Right renal pelvis (tissue), 4 donors: ENCODE measurements around the gene LRTM2. TPM values are rescaled to one million over a fixed set of nuclear protein-coding genes. Genes with fewer than 3 reads are reported as not detected.

Source experiments
- DNase-seq, 4 donors: peaks; one replicate each; pipeline ENCODE4 v3.0.0-alpha.2; 2013; ENCODE audit warnings: low read depth in 4 of 4, low spot score in 3 of 4, missing footprints in 1 of 4
- polyA plus RNA-seq, 4 donors: library from polyadenylated mRNA; unstranded; fragments of 120-200 nt; gene quantifications; one replicate each; pipeline ENCODE4 v1.2.1, GENCODE V29; 2013; ENCODE audit not compliant: insufficient read length in 4 of 4

LRTM2 gene
- polyA plus RNA-seq, 4 donors, result 0.26 to 0.58 (median 0.44) TPM

- DNase-seq, result peak in 2 of 4 donors; percentile 49 to 62
These were observed 19.9 kb downstream of the LRTM2 start for GRCh38 chr12:1839956-1840951.

GRCh38 chr12:1840981-1841425, 20.6 kb downstream of the LRTM2 start:
- DNase-seq, result no peak

- no peak for DNase-seq
These were observed 21.3 kb downstream of the LRTM2 start for GRCh38 chr12:1841586-1842182.

GRCh38 chr12:1842183-1842904, 22.0 kb downstream of the LRTM2 start:
- no peak for DNase-seq

GRCh38 chr12:1842905-1843640, 22.7 kb downstream of the LRTM2 start:
- no peak for DNase-seq

GRCh38 chr12:1843641-1844005, 23.3 kb downstream of the LRTM2 start:
- DNase-seq, result no peak

GRCh38 chr12:1844223-1844622, 23.9 kb downstream of the LRTM2 start:
- DNase-seq, result no peak

GRCh38 chr12:1844661-1845409, 24.5 kb downstream of the LRTM2 start:
- no peak for DNase-seq

- DNase-seq, result no peak
These were observed 25.1 kb downstream of the LRTM2 start for GRCh38 chr12:1845427-1845826.

- no peak for DNase-seq
These were observed 25.5 kb downstream of the LRTM2 start for GRCh38 chr12:1845886-1846285.

- DNase-seq, result no peak
These were observed 26.3 kb downstream of the LRTM2 start for GRCh38 chr12:1846421-1847405.

- no peak for DNase-seq
These were observed 27.0 kb downstream of the LRTM2 start for GRCh38 chr12:1847411-1847810.

GRCh38 chr12:1848146-1848545, 27.8 kb downstream of the LRTM2 start:
- DNase-seq, result no peak

- no peak for DNase-seq
These were observed 28.4 kb downstream of the LRTM2 start for GRCh38 chr12:1848745-1849144.

- no peak for DNase-seq
These were observed 30.9 kb downstream of the LRTM2 start for GRCh38 chr12:1851151-1851701.

- no peak for DNase-seq
These were observed 31.7 kb downstream of the LRTM2 start for GRCh38 chr12:1852076-1852475.

GRCh38 chr12:1853716-1854115, 33.4 kb downstream of the LRTM2 start:
- DNase-seq, result no peak

GRCh38 chr12:1855241-1855640, 34.9 kb downstream of the LRTM2 start:
- DNase-seq, result no peak
